Measurements from ENCODE around the gene VASH1.

Gene VASH1

DNA sequence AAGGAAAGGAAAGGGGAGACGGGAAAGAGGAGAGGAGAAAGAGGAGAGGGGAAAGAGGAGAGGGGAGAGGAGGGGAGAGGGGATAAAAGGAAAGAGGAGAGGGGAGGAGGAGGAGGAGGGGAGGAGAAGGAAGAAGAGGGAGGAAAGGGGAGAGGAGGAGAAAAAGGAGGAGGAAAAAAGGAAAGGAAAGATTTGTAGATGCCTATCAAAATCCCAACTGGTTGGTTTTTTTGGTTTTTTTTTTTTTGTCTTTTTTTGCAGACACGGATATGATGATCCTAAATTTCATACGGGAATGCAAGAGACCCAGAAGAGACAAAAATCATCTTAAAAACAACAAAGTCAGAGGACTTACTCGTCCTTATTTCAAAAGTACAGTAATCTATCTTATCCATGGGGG, 32.1 kb downstream of the VASH1 start:
- DNase-seq: no peak

DNA sequence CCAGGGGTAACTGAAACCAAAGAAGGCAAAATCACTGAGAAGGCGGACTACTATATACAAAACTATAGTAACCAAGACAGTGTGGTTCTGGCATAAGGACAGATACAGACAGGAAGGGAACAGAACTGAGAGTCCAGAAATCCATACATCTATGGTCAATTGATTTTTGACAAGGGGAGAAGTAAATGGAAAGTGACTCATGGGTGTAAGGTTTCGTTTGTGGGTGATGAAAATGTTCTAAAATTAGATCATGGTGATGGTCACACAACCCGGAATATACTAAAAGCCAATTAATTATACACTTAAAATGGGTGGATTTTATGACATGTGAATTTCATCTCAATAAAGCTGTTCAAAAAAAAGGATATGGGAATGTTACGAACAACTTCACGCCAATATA, 32.7 kb downstream of the VASH1 start:
- DNase-seq: no peak

GRCh38 chr14:76806446-76806845, 45.2 kb downstream of the VASH1 start:
- DNase-seq: no peak

- DNase-seq: no peak
Observed at GRCh38 chr14:76808011-76808410, 46.7 kb downstream of the VASH1 start.

DNA sequence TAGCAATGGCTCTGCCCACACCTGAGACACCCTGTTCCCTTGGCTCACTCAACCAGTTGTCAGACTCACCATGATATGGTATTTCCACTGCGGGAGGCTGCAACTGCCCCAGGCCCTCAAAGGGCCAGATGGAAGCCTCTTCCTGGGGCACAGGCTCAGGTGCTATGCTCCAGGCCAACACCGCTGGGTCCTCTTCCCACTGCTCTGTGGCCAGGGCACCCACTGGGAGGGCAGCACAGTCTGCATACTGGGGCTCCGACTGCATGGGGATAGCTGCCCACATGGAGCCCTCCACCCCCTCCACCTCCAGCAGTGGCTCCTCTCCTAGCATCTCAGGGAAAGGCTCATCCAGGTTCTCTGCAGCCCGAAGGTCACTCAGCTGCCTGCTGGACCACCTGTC, 47.7 kb downstream of the VASH1 start:
- DNase-seq: no peak

DNA sequence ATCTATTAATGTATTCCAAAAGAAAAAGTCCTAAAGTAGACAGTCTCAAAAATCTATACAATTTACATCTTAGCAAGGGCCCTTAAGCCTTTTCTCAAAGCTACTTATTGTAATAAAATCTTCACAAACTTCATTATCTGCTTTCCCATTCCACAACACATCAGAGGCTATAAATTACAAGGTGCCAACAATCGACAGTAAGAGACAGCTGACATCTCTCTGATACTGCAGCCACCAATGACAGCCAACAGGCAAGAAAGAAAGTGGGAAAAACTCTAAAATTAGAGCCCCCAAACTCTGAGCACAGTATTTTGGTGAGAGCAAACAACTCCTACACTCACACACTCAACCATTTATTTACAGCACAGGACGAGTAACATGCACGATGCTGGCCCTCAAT, 49.3 kb downstream of the VASH1 start:
- DNase-seq: no peak

GRCh38 chr14:76810953-76811400, 49.7 kb downstream of the VASH1 start:
- no peak for DNase-seq

DNA sequence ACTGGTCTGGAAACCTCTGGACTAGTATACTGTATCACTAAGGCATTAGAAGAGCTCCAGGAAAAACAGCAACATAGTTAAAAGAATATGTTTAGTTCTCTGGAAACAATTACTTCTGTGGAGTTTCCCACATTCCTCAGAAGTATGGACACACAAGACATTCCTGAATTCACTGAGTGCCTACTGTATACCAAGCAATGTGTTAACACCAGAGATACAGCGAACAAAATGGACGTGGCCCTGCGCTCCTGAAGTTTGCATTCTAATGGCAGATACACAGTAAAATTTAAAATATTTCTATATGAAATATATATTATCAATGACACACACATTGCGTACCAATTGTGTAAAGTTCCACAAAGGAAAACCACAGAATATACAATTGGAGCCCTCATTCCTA, 50.3 kb downstream of the VASH1 start:
- no peak for DNase-seq

DNA sequence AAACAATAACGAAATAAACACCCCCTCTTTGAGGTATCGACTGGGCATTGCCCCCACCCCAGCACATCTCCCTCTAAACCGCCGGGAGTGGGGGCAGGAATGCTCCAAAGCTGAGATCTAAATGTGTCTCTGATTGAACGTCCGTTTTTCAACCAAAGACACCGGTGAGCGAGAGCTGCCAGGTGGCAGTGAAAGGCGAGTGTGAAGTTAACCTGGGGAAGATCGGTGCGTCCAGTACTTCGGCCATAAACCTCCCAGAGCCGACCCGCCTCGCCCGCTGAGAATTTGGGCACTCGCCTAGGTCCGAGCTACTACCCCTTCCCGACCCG, 50.8 kb downstream of the VASH1 start:
- no peak for DNase-seq

DNA sequence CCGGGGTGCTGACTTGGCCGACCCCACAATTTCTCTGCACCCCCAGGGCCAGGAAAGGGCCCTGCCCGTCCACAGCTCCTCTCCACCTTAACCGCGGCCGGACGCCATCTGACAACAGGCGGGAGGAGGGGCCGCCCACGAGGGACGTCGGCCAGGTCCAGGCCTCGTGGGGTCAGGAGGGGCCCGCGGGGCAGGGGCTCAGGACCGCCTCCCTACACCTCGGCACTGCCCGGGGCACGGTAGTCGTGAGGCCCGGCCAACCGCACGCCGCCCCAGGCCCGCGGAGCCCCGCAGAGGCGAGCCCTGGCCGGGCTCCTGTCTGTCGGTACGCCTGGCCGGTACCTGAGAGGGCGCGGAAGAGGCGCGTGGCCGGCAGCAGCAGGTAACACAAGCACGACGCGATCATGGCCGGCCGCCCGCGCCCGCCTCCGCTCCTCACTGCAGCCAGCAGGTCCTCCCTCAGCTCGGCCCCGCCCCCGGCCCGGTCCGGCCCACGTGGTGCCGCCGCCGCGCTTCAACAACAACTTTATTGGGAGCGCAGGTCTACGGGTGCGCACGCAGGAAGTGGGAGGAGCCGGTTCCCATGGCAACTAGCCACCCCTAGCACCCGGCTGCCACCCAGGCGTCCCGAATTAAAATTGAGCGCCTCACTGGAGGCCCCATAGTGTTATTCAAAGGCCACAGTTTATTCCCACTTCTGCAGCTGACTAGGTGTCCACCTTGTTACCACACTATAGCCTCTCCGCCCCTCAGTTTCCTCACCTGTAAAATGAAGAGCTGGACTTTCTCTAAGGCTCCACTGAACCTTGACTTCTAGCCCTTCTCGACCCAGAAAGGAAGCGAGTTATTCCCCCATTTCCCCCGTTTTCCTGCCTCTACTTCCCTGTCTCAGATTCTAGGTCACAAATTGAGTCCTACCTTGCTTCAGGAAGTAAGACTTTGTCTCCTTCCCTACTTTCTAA, 51.4 kb downstream of the VASH1 start, which contains the start of gene ANGEL1:
TSS of gene ANGEL1 (minus strand) at position 461 of the 962 bp plus-strand sequence. CDS start at position 406, 55 bp downstream.
- peak; percentile 81 to 99 (median 94) for DNase-seq

- DNase-seq: no peak
Observed at GRCh38 chr14:76814726-76815645, 53.7 kb downstream of the VASH1 start.

- no peak for DNase-seq
Observed at GRCh38 chr14:76820700-76821099, 59.4 kb downstream of the VASH1 start.

- DNase-seq: no peak
Observed at GRCh38 chr14:76826122-76826521, 64.9 kb downstream of the VASH1 start, which contains the start of gene LRRC74A. Gene LRRC74A, plus strand, starts transcription at chr14:76826408. Its CDS starts 290 bp downstream, at chr14:76826698.

DNA sequence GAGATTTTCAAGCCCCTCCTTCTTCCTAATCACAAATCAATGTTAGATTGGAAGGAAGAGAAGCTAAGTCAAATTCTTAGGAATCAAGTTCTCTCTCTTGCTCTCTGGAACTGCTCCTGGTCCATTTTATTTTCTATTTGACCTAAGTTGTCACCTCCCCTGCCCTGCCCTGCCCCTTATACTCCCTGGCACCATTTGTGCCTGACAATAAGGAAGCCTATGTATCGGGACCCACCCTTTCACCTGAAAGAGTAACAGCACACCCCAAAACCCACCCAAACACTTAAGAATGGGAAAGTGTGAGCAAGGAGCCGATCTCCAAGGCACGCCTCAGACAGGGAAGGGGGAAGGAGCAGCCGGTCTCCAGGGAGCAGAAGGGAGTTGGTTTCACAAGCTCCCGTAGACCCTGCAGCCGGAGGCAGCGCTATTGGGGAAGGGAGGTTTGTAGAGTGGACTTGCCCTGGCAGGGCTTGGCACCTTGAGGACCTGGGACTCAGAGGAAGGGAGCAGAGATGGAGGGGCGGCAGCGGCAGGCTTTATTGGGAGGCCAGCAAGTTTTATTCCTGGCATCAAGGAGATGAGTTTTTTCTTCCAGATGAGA, 66.5 kb downstream of the VASH1 start:
- DNase-seq: no peak

DNA sequence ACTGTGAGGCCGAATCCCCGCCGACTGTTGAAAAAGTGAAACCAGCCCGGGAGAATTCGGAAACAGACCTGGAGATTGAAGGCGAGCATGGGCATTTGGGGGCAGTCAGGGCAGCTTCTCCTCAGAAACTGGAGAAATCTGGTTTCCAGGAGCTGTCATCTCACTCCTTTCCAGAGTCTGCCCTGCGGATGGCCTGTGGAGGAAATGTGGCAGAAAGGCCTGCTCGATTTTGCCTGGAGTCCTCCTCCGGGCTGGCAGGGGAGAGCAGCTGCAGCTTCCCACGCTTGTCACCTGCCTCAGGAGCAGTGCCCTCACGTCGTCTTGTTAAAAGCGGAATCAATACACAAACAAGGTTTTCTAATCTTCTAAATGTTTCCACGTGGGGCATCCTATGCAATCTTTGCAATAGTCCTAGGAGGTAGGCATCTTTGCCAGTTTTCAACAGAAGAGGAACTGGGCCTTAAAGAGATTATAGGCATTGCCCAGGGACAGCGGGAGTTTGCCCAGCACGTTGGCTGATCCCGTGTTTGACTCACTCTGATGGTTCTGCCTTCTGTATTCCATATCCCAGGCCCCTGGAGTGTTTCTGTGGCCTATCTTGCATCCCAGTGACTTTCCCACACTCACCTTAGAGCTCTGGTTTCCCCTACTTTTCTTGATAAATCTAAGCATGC, 67.2 kb downstream of the VASH1 start:
- no peak for DNase-seq

DNA sequence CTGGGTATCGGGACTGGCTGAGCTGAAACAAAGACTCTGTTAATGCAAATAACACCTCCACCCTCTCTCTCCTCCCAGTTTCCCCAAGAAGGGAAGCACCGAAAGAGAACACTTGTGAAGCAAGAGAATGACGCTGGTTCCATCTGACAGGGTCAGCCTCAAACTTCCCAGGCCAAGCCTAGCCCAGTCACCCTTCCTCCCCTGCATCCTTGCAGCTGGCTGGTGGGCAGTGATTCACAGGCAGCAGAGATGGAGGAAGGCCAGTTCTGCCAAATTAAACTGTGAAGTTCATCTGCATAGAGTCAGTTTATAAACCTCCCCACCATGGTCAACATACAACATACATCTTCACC, 67.7 kb downstream of the VASH1 start:
- no peak for DNase-seq

GRCh38 chr14:76829650-76830421, 68.6 kb downstream of the VASH1 start:
- DNase-seq: no peak

GRCh38 chr14:76830556-76830955, 69.3 kb downstream of the VASH1 start:
- DNase-seq: no peak

GRCh38 chr14:76832503-76832988, 71.3 kb downstream of the VASH1 start:
- no peak for DNase-seq
